ENCODE results near the gene SLC25A26.

SLC25A26 gene

GRCh38 chr3:66378256-66378655 lies 157.5 kb downstream of the SLC25A26 start:
- DNase-seq: no peak

GRCh38 chr3:66379565-66379964 lies 158.8 kb downstream of the SLC25A26 start:
- no peak for DNase-seq

- no peak for DNase-seq
Measured at GRCh38 chr3:66380200-66380932, 159.6 kb downstream of the SLC25A26 start.

- DNase-seq: no peak
Measured at GRCh38 chr3:66381626-66382025, 160.8 kb downstream of the SLC25A26 start.

- no peak for DNase-seq
Measured at GRCh38 chr3:66382142-66382541, 161.3 kb downstream of the SLC25A26 start.

- DNase-seq: no peak
Measured at GRCh38 chr3:66383023-66383422, 162.2 kb downstream of the SLC25A26 start.

DNA sequence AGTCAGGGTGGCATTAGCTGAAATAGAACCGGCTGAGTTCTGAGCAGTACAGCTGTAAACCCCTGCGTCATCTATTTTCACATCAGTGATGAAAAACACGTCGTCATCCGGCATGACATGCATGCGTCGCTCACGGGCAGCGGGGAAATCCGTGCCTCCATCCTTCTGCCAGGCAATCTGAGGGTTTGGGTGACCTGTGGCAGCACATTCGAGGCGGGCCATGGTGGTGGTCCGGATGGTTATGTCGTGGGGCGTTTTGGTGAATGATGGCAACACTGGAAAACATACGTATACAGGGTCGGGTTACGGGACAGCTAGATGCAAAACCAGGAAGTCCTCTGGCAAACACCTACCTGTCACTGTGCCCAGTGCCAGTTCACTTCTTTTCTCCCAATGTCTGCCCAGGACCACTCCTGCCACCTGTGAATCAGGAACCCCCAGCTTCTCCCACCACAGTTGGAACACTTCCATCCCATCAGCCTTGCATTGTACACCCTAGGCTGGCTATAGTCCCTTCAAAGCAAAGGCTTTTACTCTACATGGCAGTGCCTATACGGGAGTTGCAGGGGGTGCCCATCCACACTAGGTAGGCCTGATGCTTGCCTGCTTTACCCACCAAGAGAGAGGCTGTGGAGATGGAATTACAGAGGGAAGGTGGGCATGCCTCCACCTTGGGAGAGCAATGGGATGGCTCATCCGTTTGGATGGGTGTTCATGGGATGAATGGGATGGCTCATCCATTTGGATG lies 163.4 kb downstream of the SLC25A26 start:
- DNase-seq: no peak

GRCh38 chr3:66385066-66385465 lies 164.3 kb downstream of the SLC25A26 start:
- no peak for DNase-seq

DNA sequence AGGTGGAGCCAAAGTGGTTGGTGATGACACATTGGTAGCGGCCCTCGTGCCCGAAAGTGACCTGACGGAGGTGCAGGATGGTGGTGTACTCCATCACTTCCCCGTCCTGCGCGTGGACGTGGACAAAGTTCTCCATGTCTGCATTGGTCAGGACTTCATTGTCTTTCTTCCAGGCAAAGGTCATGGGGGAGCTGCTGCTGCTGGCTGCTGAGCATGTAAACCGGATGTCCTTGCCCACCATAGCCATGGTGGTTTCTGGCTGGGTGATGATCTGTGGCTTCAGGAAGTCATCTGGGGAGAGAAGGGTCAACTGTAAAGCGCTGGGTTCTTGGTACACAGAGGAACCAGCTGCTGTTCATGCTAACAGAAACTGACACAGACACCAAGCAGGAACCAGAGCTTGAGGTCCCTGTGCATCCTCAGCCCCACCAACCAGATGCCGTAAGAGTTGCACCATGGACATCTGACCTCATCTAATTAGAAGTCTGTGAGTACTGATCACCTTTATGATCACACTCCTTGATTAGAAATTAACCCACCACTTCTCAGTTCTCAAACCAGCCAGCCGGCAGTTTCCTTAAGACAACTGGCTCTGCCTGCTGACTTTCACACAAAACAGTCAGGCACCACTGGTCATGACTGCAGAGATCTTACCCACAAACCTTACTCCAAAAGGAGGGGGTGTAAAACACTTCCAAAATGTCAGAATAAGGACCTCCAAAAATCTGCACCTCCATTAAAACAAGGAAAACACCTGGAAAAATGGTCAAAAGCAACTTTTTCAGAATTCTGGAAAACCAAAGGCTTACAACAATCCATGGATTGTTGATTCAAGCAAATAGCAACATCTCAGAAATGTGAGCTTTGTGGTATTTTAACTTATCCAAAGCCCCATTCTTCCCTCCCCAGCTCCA lies 165.5 kb downstream of the SLC25A26 start:
- no peak for DNase-seq

DNA sequence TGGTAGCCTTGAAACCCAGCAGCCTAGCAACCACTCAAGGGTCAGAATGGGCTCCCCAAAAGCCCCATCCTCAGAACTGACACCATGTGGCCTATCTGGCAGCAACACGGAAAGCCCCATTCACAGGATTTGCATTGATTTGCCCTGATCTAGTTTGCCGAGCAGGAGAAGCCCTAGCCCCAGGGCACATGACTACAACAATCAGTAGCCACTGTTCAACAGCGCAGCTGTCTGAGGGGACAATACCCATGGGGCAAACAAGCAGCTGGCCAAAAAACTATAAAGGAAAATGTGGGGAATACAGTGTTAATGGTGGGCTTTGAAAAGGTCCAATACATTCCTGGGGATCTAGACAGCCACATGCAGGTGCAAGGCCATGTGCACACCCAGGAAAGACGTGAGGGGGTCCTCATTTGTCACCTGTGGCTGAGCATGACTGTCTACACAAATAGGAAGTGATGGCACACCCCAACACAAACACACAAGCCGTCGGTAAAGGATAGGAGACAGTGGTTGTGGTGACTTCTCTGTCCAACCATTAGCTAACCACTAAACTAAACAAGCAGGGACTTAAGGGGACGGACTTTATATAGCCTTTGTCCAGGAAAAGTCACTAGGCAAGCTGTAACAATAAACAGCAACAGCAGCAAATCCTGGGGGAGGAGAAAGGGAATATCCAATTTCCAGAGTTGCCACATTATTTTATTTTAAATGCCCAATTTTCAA lies 166.3 kb downstream of the SLC25A26 start:
- DNase-seq: no peak

- DNase-seq: no peak
Measured at GRCh38 chr3:66390013-66390412, 169.2 kb downstream of the SLC25A26 start.

GRCh38 chr3:66392512-66392911 lies 171.7 kb downstream of the SLC25A26 start:
- no peak for DNase-seq

DNA sequence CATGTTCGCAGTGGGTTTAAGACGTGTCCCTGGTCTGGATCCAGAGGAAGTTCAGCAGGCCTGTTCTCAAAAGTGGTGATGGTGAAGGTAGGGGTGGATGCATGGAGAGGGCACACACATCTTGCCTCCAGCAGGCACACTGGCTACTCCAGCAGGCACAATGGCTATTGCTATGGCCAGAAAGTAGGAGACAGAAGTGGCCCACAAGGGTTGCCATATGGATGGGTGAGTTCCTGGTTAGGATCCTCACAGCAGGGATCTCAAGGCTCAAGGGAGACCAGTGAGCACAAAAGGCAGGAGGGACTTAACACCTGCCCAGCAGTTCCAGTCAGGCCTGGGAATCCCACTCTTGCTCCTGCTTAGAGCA lies 172.1 kb downstream of the SLC25A26 start:
- DNase-seq: no peak

DNA sequence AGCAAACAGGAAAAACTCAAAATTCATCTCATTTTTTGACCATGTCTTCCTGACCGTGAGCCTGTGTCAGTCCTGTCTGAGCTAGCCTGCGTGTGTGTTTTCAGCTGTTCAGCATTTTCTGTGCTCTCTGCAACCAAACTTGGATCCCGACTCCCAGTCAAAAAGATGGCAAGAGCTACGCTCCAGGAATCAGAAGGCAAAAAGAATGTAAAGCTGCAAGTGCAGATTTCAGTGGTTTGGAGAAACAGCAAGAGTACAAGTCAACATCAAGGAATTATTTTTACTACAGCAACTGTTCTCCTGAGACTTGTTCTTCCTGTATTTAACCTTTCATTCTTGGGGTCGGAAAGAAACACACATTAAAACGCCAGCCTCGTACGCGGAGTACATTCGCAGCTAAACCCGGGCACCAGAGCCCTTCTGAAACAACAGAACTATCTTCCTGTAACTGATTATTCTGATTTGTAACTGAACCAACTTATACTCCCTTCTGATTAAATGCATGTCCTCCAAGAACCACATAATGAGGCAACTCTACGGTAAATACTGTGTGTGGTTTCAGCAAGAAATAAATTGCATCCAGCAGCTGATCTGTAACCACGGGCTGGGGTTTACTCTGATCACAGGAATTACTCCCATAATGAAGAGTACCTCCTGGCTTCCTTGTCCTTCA lies 172.7 kb downstream of the SLC25A26 start:
- DNase-seq: no peak

GRCh38 chr3:66394019-66394752 lies 173.4 kb downstream of the SLC25A26 start:
- DNase-seq: no peak

DNA sequence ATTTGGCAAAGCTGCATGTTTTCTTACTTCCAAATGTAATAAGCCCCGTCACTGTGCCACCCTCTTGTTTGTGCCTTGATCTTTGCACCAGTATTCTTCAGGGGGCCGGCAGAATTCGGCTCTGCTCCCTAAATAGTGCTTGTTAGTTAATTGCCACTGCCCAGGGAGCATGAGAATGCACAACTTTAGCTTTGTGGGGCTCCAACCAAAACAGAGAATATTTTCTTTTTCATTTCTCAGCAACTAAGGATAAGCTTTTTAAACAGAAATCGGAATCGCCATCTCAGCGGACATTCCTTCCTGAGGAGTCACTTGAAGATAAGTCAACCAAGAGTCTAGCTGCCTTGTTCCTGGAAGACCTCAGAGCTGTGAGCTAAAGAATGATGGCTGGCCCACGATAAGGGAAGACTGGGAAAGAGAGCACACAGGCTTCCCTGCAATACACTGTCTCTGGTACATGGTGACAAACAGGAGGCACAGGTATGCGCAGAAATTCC lies 174.0 kb downstream of the SLC25A26 start:
- no peak for DNase-seq

GRCh38 chr3:66395635-66396034 lies 174.8 kb downstream of the SLC25A26 start:
- no peak for DNase-seq

DNA sequence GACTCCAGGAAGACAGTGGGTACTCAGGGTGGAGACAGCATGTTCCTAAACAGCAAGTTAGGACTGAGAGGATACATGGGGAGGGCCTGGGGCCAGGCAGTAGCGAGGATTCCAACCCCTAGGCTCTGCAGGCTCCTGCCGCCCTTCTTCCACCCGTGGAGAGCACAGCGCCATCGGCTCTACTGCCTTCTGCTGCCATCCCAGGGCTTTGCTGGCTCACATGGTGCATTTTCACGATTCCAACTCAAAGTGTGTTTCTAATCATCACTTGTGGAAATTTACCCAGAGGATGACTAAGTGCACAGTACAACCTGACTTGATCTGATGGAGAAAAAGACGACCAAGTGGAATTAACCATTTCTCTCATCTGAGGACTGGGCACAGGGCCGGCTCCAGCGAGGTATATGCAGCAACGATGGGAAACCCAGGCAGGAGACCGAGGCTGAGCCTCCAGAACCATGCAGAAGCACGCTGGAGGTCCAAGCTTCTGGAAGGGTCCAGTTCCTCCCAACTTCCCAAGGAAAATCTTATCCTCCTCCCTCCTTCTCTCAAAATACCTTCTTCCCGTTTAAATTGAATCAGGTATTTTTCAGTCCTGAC lies 175.5 kb downstream of the SLC25A26 start:
- no peak for DNase-seq

GRCh38 chr3:66396888-66397287 lies 176.1 kb downstream of the SLC25A26 start:
- no peak for DNase-seq

DNA sequence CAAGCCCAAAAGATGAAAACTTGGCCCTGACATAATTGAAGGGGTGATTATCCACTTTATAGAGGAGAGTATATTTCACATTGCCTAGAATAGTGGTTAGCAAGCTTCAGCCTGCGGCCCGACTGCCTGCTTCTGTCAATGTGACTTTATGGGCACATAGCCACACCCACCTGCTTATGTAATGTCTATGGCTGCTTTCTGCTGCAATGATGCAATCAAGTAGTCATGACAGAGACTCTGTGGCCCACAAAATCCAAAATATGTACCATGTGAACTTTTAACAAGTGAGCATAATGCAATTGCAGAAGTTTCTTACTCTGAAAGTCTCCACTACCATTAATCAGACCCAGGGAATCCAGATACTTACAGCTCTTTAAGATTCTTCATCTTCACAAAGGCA lies 176.9 kb downstream of the SLC25A26 start:
- DNase-seq: no peak

All from NCI-H187 (cell line).